Hindlimb muscle (tissue), 1 donor: ENCODE results near the gene DBN1. TPM values are rescaled to one million over a fixed set of nuclear protein-coding genes. Genes with fewer than 3 reads are reported as not detected.
"Not testable (repeated sequence)": the region's sequence is repeated elsewhere in the genome, so short reads cannot be mapped to it uniquely, and the experiment has no call there.

Experiments used
- DNase-seq: peaks from one replicate; pipeline ENCODE4 v3.0.0-alpha.2; 2013
- polyA plus RNA-seq: library from polyadenylated mRNA; unstranded; fragments of 120-200 nt; gene quantifications from one replicate; pipeline ENCODE4 v1.2.1, GENCODE V29; 2013; ENCODE audit not compliant: insufficient read length

Gene DBN1
- polyA plus RNA-seq, 1 donor, result 280 TPM

GRCh38 chr5:177429248-177430040 is 44.0 kb downstream of the DBN1 start:
- DNase-seq, result no peak

DNA sequence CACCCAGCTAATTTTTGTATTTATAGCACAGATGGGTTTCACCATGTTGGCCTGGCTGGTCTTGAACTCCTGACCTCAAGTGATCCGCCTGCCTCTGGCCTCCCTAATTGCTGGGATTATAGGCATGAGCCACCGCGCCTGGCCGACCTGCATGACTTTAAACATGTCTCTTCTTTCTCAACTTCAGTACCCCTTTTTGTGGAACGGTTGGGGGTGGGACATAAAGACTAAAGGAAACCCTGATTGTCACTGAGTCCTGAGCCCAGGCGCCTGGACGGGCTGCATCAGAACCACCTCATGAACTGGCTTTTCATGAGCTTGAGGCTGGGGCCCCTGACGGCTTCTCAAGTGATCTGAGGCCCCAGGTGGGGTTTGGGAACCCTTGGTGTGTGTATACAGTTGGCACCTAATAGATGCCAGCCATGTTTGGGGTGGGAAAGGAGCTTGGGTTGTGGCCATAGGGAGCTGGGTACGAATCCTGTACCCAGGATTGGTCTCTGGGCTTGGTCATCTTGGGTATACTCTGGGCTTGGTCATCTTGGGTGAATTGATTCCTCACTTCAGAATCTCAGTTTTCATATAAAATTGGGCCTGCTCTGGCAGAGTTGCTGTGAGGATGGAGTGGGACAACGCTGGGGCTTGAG is 44.7 kb downstream of the DBN1 start:
- DNase-seq, result no peak

GRCh38 chr5:177427919-177428573 is 45.4 kb downstream of the DBN1 start:
- no peak for DNase-seq

DNA sequence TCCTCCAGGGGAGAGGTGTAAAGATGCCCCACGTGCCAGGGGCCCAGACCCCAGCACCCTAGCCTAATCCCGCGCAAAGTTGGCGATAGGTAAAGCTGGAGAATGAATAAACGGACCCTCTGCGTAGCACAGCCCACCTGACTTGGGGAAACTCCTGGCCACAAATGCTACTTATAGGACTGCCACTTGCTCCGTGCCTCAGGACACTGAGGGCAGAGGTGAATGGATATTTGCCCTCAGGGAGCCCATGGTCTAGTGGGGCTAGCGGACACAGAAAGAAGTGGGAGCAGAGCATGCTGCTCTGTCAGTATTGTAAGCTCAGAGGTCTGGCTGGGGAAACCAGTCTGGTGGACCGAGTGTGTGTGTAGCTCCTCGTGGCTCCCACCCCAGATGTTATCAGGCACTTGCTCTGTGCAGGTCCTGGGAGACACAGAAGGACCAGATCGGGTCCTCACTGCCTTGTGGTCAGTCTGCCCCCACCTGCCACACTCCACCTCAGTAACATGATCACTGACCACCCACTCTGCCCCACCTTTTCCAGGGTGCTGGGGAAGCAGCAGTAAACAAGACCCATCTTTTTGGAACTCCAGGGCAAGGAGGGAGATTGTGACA is 46.1 kb downstream of the DBN1 start:
- no peak for DNase-seq

DNA sequence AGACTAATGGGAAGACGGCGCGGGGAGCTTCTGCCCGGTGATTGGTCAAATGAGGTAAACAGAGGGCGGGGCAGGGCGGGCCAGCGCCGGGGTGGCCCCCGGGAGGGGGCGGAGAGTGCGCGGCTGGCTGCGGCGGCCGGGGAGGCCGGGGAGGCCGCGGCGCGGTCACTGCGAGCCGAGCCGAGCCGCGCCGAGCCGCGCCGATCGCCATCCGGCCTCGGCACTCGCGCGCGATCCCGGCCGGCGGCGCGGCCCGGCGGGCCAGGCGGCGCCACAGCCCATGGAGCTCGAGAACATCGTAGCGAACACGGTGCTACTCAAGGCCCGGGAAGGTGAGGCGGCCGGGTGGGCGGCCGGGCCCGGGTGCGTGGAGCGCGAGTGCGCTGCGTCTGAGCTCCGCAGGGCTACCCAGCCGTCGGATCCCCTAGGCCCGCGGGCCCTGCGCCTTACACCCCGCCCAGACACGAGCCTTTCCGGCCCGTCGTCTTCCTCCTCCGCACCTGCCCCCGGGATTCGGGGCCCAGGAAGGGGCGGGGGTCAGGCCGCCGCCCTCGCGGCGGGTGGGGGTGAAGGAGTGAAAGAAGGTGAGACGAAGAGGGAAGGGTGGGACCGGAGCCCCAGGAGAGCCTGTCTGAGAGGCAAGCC is 46.7 kb downstream of the DBN1 start, which contains the start of gene GRK6:
Gene GRK6 (plus strand): TSS at position 111 of the 645 bp plus-strand sequence. CDS start 170 bp downstream, at position 281.
- peak; percentile 58 for DNase-seq

- DNase-seq, result peak; percentile 100
Measured at GRCh38 chr5:177425801-177426565, 47.5 kb downstream of the DBN1 start.

DNA sequence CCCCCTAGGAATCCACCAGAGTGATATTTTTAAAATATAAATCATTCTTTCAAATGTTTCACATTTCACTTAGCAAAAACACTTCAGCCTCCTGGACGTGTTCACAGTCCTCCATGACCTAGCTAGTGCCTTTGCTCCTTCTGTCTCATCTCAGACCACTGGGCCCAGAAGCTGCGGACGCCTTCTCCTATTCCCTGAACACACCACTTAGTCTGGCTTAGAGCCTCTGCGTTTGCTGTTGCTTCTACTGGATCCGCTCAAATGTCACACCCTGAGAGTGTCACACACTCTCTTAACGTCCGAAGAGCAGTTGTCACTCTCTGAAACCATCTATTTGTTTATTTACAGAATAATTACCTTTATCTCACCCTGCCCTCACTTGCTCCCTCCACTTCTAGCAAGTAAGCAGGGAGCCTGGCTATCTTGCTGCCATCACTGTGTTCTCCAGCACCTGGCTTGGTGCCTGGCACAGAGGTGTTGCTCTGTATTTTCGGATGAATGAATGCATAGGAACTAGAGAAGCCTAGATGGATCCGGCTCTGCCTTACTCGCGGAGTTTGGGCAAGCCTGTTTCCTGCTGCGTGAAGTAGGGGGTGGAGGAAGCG is 48.1 kb downstream of the DBN1 start:
- DNase-seq, result no peak

DNA sequence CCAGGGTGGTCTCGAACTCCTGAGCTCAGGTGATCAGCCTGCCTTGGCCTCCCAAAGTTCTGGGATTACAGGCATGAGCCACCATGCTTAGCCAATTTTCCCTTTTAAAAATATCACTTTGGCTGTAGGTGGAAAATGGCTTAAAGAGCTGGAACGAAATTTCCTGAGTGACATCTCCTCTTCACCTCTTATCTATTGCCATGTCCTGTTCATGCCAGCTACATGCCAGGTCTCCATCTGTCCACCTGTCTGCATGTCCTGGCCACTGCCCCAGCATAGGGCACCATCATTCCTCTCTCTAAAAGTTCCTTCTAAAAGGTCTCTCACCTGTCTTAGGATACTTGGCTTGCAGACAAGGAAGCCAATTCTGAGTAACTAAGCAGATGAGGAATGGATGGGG is 49.8 kb downstream of the DBN1 start:
- no peak for DNase-seq

DNA sequence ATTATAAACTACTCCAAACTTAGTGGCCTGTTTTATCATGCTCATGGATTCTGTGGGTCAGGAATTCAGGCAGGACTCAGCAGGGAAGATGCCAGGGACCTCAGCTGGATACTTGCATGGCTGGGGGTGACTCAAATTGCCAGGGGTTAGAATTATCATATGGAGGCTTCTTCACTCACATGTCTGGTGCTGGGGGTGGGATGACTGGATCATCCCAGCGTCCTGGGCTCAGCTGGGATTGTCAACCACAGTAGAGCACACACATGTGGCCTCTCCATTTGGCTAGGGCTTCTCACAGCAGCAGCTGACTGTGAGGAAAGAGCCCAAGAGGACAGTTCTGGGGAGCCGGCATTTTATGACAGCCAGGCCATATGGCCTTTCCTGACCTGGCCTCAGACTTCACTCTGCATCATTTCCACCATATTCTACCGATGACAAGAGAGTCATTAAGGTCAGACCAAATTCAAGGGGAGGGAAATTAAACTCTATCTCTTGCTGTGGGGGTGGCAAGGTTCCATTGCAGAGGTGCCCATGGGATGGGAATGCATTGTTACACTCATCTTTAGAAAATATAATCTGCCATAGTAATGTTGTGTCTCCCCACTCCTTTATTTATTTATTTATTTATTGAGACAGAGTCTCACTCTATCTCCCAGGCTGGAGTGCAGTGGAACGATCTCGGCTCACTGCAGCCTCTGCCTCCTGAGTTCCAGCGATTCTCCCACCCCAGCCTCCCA is 52.2 kb downstream of the DBN1 start:
- no peak for DNase-seq

DNA sequence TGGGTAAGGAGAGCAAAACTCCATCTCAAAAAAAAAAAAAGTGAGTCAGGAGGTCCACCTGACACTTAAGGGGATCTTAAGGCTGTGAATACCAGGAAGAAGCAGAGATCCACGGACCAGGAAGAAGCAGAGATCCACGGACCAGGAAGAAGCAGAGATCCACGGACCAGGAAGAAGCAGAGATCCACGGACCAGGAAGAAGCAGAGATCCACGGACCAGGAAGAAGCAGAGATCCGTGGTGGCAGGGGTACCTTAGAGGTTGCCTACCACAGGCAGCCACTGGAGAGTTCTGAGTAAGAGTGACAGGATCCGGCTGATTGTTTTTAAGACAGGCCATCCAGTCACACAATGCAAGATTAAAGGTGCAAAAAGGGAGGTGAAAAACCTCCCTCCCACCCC is 53.0 kb downstream of the DBN1 start:
- not testable (repeated sequence) for DNase-seq

DNA sequence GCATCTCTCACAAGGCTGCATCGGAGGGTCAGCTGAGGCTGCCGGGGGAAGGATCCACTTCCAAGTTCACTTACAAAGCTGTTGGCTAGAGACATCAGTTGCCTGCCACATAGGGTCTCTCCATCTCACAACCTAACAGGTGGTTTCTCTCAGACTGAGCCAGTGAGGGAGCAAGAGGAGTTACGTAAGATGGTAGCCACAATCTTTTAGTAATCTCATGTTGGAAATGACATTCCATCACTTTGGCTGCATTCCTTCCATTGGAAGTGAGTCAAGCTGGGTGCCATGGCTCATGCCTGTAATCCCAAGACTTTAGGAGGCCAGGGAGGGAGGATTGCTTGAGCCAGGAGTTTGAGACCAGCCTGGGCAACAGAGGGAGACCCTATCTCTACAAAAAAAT is 54.4 kb downstream of the DBN1 start:
- no peak for DNase-seq

DNA sequence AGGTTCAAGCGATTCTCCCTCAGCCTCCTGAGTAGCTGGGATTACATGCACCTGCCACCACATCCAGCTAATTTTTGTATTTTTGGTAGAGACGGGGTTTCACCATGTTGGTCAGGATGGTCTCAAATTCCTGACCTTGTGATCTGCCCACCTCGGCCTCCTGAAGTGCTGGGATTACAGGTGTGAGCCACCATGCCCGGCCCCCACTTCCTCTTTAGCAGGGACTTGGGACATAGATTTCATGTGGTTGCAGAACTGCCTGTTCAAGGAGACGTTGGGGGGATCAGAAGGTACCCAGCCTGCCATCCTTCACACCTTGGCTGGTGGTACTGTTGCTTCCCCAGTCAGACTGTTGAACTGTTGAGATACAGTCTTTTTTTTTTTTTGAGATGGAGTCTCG is 56.4 kb downstream of the DBN1 start:
- DNase-seq, result not testable (repeated sequence)

DNA sequence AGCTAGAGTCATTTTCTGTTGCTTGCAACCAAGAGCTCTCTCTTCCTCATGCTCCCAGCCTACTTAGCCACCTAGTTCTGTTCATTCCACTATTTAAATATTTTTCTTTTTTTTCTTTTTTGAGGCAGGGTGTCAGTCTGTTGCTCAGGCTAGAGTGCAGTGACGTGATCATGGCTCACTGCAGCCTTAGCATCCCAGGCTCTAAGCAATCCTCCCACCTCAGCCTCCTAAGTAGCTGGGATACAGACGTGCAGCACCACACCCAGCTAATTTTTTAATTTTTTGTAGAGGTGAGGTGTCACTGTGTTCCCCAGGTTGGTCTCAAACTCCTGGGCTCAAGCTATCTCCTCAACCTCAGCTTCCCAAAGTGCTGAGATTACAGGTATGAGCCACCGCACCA is 59.0 kb downstream of the DBN1 start:
- no peak for DNase-seq

- no peak for DNase-seq
Measured at GRCh38 chr5:177412603-177413233, 60.7 kb downstream of the DBN1 start.

GRCh38 chr5:177410575-177410974 is 62.9 kb downstream of the DBN1 start:
- DNase-seq, result no peak

DNA sequence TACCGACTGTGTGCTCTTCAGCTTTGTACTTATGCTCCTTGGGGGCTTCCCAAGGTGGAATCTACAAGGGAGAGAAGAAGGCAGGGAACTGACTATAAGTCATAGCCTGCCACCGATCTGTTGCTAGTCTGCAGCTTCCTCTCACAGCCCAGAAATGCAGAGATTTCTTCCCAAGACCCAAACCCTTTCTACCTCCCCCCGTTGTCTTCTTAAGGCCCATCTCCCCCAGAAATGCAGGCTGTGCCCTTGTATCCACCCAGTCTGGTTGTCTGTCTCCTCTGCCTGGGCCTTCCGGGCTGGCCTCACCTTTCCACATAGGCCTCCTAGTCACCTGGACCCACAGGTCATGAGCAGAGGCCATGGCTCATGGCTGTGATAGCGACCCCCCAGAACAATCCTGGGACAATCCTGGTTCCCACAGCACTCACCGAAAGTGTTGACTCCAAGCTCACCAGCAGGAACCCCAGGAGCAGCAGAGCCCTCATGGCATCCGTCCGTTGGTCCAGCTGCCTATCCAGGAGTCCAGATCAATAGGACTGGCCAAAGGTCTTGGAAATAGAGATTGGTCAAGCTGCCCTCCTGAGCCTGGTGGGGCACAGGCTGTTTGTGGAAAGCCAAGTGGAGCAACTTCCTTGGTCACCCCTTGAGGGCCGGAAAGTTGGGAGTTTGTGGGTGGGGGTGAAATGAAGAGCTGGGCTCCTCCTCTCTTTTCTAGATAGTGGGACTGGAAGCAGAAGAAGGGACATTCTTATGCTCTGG is 64.2 kb downstream of the DBN1 start, which contains the start of gene F12:
Gene F12 (minus strand): TSS at position 522 of the 759 bp plus-strand sequence. CDS start 37 bp downstream, at position 485.
- DNase-seq, result no peak
